HL-60 (cell line): ENCODE measurements around the gene ZSWIM3.

ENCODE experiments used
- GABPA ChIP-seq: IDR thresholded peaks from 2 replicates; pipeline ENCODE4 v1.6.1; 2012; ENCODE audit warnings: low read depth
- POLR2AphosphoS5 ChIP-seq: IDR thresholded peaks from 2 replicates; pipeline ENCODE4 v1.6.1; 2012; ENCODE audit warnings: low read depth
- TF ChIP-seq, protein P1 (sequence below): IDR thresholded peaks from one replicate; pipeline ENCODE4 v1.5.1; 2011; ENCODE audit warnings: low read length, control low read depth, inconsistent platforms; ENCODE audit not compliant: insufficient read depth

DNA sequence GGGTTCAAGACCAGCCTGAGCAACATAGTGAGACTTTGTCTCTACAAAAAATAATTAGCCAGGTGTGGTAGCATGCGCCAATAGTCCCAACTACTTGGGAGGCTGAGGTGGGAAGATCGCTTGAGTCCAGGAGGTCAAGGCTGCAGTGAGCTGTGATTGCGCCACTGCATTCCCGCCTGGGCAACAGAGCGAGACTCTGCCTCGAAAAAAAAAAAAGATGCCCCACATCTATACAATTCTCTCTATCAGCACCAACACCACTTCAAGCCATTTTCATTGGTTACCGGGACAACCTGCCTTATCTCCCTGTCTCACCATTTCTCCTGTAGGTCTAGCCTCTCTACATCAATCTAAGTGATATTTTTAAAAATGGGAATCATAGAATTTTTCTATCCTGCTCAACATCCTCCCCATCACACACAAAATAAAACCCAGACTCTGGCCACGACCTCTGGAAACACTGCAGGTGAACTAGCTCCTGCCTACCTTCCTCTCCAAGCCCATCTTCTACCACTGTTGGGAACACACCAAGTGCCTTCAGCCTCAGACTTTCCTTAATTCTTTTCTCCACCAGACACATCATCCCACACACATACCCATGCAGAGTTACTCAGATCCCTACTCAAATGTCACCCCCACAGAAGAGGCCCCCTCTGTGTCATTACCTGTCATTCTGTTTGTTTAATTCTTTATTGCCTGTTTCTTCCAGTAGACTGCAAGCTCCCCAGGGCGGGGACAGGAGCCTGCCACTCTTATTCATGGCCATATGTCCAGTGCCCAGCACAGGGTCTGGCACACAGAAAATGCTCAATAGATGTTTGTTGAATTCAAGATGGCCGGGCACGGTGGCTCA is 64.1 kb downstream of the ZSWIM3 start:
- TF ChIP-seq, protein P1, sequence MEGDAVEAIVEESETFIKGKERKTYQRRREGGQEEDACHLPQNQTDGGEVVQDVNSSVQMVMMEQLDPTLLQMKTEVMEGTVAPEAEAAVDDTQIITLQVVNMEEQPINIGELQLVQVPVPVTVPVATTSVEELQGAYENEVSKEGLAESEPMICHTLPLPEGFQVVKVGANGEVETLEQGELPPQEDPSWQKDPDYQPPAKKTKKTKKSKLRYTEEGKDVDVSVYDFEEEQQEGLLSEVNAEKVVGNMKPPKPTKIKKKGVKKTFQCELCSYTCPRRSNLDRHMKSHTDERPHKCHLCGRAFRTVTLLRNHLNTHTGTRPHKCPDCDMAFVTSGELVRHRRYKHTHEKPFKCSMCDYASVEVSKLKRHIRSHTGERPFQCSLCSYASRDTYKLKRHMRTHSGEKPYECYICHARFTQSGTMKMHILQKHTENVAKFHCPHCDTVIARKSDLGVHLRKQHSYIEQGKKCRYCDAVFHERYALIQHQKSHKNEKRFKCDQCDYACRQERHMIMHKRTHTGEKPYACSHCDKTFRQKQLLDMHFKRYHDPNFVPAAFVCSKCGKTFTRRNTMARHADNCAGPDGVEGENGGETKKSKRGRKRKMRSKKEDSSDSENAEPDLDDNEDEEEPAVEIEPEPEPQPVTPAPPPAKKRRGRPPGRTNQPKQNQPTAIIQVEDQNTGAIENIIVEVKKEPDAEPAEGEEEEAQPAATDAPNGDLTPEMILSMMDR: no peak
- TF ChIP-seq GABPA (no peak), POLR2AphosphoS5 (no peak)
